ENCODE measurements around the gene MIB1. TPM values are rescaled to one million over a fixed set of nuclear protein-coding genes. Genes with fewer than 3 reads are reported as not detected.

MIB1 gene
- total RNA-seq, 1 experiment from 2014 or later, result 56.1 TPM

GRCh38 chr18:21853775-21854552 lies 113.4 kb downstream of the MIB1 start:
- H3K9me2 ChIP-seq (ENCODE audit: insufficient read depth), result no peaks in the 10 kb centered on the region
- TF ChIP-seq REST (IDR thresholded peaks at IDR 0.05; ENCODE audit: low read depth) (no peak), ELF1 (IDR thresholded peaks at IDR 0.05; ENCODE audit: borderline replicate concordance, low read depth) (no peak), EZH2phosphoT487 (IDR thresholded peaks at IDR 0.05; ENCODE audit: borderline replicate concordance) (no peak)
- no peak overlapping the region for H2AFZ ChIP-seq (ENCODE audit: low read depth, low read length, poor library complexity, severe bottlenecking)
- no peak for ATAC-seq
- peaks cover 0 to 3% of the 10 kb centered on the region in 2 experiments; a peak in 1 of 4 replicates for H3K36me3 ChIP-seq (ENCODE audit: control insufficient read depth in 1 of 2, insufficient read depth in 2 of 2, low read length in 2 of 2)
- H3K9ac ChIP-seq (ENCODE audit: low read length), result no peak overlapping the region
- H3K4me3 ChIP-seq (replicated peaks in 1 of 2; ENCODE audit: low read depth in 1 of 2, low read length in 2 of 2), result no peak overlapping the region
- H3K9me3 ChIP-seq (ENCODE audit: control insufficient read depth in 1 of 2, insufficient read depth in 1 of 2, low read depth in 1 of 2, low read length in 2 of 2), result no peaks in the 10 kb centered on the region
- intact Hi-C loops (cut with micrococcal nuclease), result loop anchor here (5.0 kb wide), 2 partner anchors 367 to 662 kb away; no protein-coding TSS in a partner anchor
- DNase-seq (ENCODE audit: low read depth, low spot score), result no peak
- H3K4me1 ChIP-seq (ENCODE audit: control insufficient read depth in 1 of 2, insufficient read depth in 2 of 2, low read length in 2 of 2), result no peaks in the 10 kb centered on the region
- no peak overlapping the region for H3K27ac ChIP-seq (ENCODE audit: low read depth, low read length)
- no peaks in the 10 kb centered on the region for H3K79me2 ChIP-seq (ENCODE audit: insufficient read depth, low read length)
- POLR2A ChIA-PET, result interaction anchor here (1.0 kb wide), 1 partner anchor 14 kb away, joined by 3 read pairs; no protein-coding TSS in a partner anchor
- RAD21 ChIA-PET (ENCODE audit: low non-redundant PET in 1 of 2, low total read pairs in 2 of 2, uncharacterized antibody in 2 of 2, unreplicated experiment in 2 of 2), result no interaction called here
- no TSS peak for BruUV-seq (replicated peaks)
- no peak overlapping the region for H3K4me2 ChIP-seq (ENCODE audit: low read length)
- no peaks in the 10 kb centered on the region for H4K20me1 ChIP-seq (ENCODE audit: insufficient read depth)
- no peaks in the 10 kb centered on the region for H3K27me3 ChIP-seq (ENCODE audit: insufficient read depth, low read length)
- CTCF ChIA-PET, result no interaction called here

- H3K27me3 ChIP-seq (ENCODE audit: insufficient read depth, low read length), result no peaks in the 10 kb centered on the region
- no peak overlapping the region for H3K9ac ChIP-seq (ENCODE audit: low read length)
- intact Hi-C loops (cut with micrococcal nuclease), result no loop called here
- no peaks in the 10 kb centered on the region for H3K79me2 ChIP-seq (ENCODE audit: insufficient read depth, low read length)
- no peaks in the 10 kb centered on the region for H3K4me1 ChIP-seq (ENCODE audit: control insufficient read depth in 1 of 2, insufficient read depth in 2 of 2, low read length in 2 of 2)
- RAD21 ChIA-PET (ENCODE audit: low non-redundant PET in 1 of 2, low total read pairs in 2 of 2, uncharacterized antibody in 2 of 2, unreplicated experiment in 2 of 2), result no interaction called here
- no TSS peak for BruUV-seq (replicated peaks)
- H3K9me3 ChIP-seq (ENCODE audit: control insufficient read depth in 1 of 2, insufficient read depth in 1 of 2, low read depth in 1 of 2, low read length in 2 of 2), result no peaks in the 10 kb centered on the region
- DNase-seq (ENCODE audit: low read depth, low spot score) (no peak), ATAC-seq (no peak)
- no peak overlapping the region for H3K4me2 ChIP-seq (ENCODE audit: low read length)
- POLR2A ChIA-PET, result no interaction called here
- no peak overlapping the region for H2AFZ ChIP-seq (ENCODE audit: low read depth, low read length, poor library complexity, severe bottlenecking)
- H3K27ac ChIP-seq (ENCODE audit: low read depth, low read length), result no peak overlapping the region
- peaks cover under 1 to 5% of the 10 kb centered on the region in 2 experiments; a peak in 1 of 4 replicates for H3K36me3 ChIP-seq (ENCODE audit: control insufficient read depth in 1 of 2, insufficient read depth in 2 of 2, low read length in 2 of 2)
- H3K4me3 ChIP-seq (replicated peaks in 1 of 2; ENCODE audit: low read depth in 1 of 2, low read length in 2 of 2), result no peak overlapping the region
- no peaks in the 10 kb centered on the region for H4K20me1 ChIP-seq (ENCODE audit: insufficient read depth)
- H3K9me2 ChIP-seq (ENCODE audit: insufficient read depth), result no peaks in the 10 kb centered on the region
- CTCF ChIA-PET, result no interaction called here
- no peak for TF ChIP-seq FOSL1 (IDR thresholded peaks at IDR 0.05; ENCODE audit: low read depth)
- TF ChIP-seq, protein P1, sequence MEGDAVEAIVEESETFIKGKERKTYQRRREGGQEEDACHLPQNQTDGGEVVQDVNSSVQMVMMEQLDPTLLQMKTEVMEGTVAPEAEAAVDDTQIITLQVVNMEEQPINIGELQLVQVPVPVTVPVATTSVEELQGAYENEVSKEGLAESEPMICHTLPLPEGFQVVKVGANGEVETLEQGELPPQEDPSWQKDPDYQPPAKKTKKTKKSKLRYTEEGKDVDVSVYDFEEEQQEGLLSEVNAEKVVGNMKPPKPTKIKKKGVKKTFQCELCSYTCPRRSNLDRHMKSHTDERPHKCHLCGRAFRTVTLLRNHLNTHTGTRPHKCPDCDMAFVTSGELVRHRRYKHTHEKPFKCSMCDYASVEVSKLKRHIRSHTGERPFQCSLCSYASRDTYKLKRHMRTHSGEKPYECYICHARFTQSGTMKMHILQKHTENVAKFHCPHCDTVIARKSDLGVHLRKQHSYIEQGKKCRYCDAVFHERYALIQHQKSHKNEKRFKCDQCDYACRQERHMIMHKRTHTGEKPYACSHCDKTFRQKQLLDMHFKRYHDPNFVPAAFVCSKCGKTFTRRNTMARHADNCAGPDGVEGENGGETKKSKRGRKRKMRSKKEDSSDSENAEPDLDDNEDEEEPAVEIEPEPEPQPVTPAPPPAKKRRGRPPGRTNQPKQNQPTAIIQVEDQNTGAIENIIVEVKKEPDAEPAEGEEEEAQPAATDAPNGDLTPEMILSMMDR (IDR thresholded peaks at IDR 0.05 in 2 of 3, conservative IDR thresholded peaks at IDR 0.05 in 1 of 3; ENCODE audit: borderline replicate concordance in 1 of 3, insufficient read depth in 1 of 3, low read depth in 2 of 3, low read length in 2 of 3), result no peak
- TF ChIP-seq RAD21 (IDR thresholded peaks at IDR 0.05; ENCODE audit: low read depth), result no peak
- no peak for TF ChIP-seq SRF (IDR thresholded peaks at IDR 0.05; ENCODE audit: low read depth)
- TF ChIP-seq, protein P2, sequence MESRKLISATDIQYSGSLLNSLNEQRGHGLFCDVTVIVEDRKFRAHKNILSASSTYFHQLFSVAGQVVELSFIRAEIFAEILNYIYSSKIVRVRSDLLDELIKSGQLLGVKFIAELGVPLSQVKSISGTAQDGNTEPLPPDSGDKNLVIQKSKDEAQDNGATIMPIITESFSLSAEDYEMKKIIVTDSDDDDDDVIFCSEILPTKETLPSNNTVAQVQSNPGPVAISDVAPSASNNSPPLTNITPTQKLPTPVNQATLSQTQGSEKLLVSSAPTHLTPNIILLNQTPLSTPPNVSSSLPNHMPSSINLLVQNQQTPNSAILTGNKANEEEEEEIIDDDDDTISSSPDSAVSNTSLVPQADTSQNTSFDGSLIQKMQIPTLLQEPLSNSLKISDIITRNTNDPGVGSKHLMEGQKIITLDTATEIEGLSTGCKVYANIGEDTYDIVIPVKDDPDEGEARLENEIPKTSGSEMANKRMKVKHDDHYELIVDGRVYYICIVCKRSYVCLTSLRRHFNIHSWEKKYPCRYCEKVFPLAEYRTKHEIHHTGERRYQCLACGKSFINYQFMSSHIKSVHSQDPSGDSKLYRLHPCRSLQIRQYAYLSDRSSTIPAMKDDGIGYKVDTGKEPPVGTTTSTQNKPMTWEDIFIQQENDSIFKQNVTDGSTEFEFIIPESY (IDR thresholded peaks at IDR 0.05; ENCODE audit: extremely low read depth, insufficient replicate concordance, low read length), result no peak
- TF ChIP-seq CBX3 (IDR thresholded peaks at IDR 0.05; ENCODE audit: low read depth), result no peak
- no peak for TF ChIP-seq YY1 (IDR thresholded peaks at IDR 0.05; ENCODE audit: extremely low read depth, insufficient replicate concordance, low read depth, low read length)
- no peak for TF ChIP-seq EGR1 (IDR thresholded peaks at IDR 0.05; ENCODE audit: low read depth)
Measured at GRCh38 chr18:21855432-21855831, 114.8 kb downstream of the MIB1 start.

Data from HCT116 (cell line).